Activated T-cell treated with anti-CD3 and anti-CD28 coated beads for 4 hours (primary cell): ENCODE measurements around the gene PHF21A.

Experiments used
- DNase-seq: peaks from one replicate; pipeline ENCODE4 v3.0.0-alpha.2; 2020

Gene PHF21A

GRCh38 chr11:46072172-46072964 lies 48.9 kb downstream of the PHF21A start:
- DNase-seq = no peak

GRCh38 chr11:46071091-46071490 lies 50.2 kb downstream of the PHF21A start:
- DNase-seq = no peak

GRCh38 chr11:46069595-46069994 lies 51.7 kb downstream of the PHF21A start:
- no peak for DNase-seq

GRCh38 chr11:46066335-46066734 lies 54.9 kb downstream of the PHF21A start:
- no peak for DNase-seq

- DNase-seq = no peak
Measured at GRCh38 chr11:46065681-46066080, 55.6 kb downstream of the PHF21A start.

GRCh38 chr11:46064221-46064620 lies 57.0 kb downstream of the PHF21A start:
- no peak for DNase-seq

- no peak for DNase-seq
Measured at GRCh38 chr11:46063138-46063537, 58.1 kb downstream of the PHF21A start.

- no peak for DNase-seq
Measured at GRCh38 chr11:46060013-46060412, 61.2 kb downstream of the PHF21A start.

GRCh38 chr11:46057489-46057888 lies 63.8 kb downstream of the PHF21A start:
- no peak for DNase-seq

- no peak for DNase-seq
Measured at GRCh38 chr11:46055371-46055770, 65.9 kb downstream of the PHF21A start.

- no peak for DNase-seq
Measured at GRCh38 chr11:46051102-46051501, 70.2 kb downstream of the PHF21A start.

- no peak for DNase-seq
Measured at GRCh38 chr11:46050662-46051061, 70.6 kb downstream of the PHF21A start.

- DNase-seq = no peak
Measured at GRCh38 chr11:46050003-46050461, 71.2 kb downstream of the PHF21A start.

GRCh38 chr11:46049325-46049897 lies 71.8 kb downstream of the PHF21A start:
- DNase-seq = no peak

GRCh38 chr11:46048198-46048597 lies 73.1 kb downstream of the PHF21A start:
- DNase-seq = no peak

- DNase-seq = no peak
Measured at GRCh38 chr11:46047520-46047919, 73.7 kb downstream of the PHF21A start.

GRCh38 chr11:46045811-46046210 lies 75.4 kb downstream of the PHF21A start:
- no peak for DNase-seq

GRCh38 chr11:46044601-46045000 lies 76.7 kb downstream of the PHF21A start:
- no peak for DNase-seq

- DNase-seq = no peak
Measured at GRCh38 chr11:46039990-46040389, 81.3 kb downstream of the PHF21A start.

- DNase-seq = no peak
Measured at GRCh38 chr11:46038529-46038928, 82.7 kb downstream of the PHF21A start.

- no peak for DNase-seq
Measured at GRCh38 chr11:46036969-46037368, 84.3 kb downstream of the PHF21A start.

GRCh38 chr11:46036009-46036408 lies 85.2 kb downstream of the PHF21A start:
- DNase-seq = no peak

GRCh38 chr11:46034041-46034440 lies 87.2 kb downstream of the PHF21A start:
- DNase-seq = no peak

GRCh38 chr11:46026606-46027293 lies 94.5 kb downstream of the PHF21A start:
- no peak for DNase-seq
